ENCODE measurements around the gene DPYSL3.

- peak; percentile 74; the same call in 1 of the 2 replicates for TF ChIP-seq POLR2AphosphoS5 (IDR thresholded peaks at IDR 0.05; ENCODE audit: low read depth, low read length)
- TF ChIP-seq, protein P1, sequence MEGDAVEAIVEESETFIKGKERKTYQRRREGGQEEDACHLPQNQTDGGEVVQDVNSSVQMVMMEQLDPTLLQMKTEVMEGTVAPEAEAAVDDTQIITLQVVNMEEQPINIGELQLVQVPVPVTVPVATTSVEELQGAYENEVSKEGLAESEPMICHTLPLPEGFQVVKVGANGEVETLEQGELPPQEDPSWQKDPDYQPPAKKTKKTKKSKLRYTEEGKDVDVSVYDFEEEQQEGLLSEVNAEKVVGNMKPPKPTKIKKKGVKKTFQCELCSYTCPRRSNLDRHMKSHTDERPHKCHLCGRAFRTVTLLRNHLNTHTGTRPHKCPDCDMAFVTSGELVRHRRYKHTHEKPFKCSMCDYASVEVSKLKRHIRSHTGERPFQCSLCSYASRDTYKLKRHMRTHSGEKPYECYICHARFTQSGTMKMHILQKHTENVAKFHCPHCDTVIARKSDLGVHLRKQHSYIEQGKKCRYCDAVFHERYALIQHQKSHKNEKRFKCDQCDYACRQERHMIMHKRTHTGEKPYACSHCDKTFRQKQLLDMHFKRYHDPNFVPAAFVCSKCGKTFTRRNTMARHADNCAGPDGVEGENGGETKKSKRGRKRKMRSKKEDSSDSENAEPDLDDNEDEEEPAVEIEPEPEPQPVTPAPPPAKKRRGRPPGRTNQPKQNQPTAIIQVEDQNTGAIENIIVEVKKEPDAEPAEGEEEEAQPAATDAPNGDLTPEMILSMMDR (IDR thresholded peaks at IDR 0.05): no peak
- 0 out of 2 replicates have a peak, but pooled peaks have one; percentile 17 for TF ChIP-seq RAD21 (IDR thresholded peaks at IDR 0.05; ENCODE audit: low read length)
- no peak for TF ChIP-seq REST (IDR thresholded peaks at IDR 0.05; ENCODE audit: low read depth, low read length)
- no peak for TF ChIP-seq SMC3 (IDR thresholded peaks at IDR 0.05; ENCODE audit: low read depth, low read length)
- TF ChIP-seq CHD2 (IDR thresholded peaks at IDR 0.05; ENCODE audit: low read length, partially characterized antibody): peak; percentile 93
- no peak for TF ChIP-seq FOXM1 (IDR thresholded peaks at IDR 0.05; ENCODE audit: low read depth)
- no peak for TF ChIP-seq YY1 (IDR thresholded peaks at IDR 0.05; ENCODE audit: low read depth)
- no peak for TF ChIP-seq SIN3A (IDR thresholded peaks at IDR 0.05; ENCODE audit: borderline replicate concordance, low read depth, low read length)
- TF ChIP-seq ELF1 (IDR thresholded peaks at IDR 0.05): no peak
- TF ChIP-seq RFX5 (IDR thresholded peaks at IDR 0.05; ENCODE audit: low read length): no peak
- TF ChIP-seq, protein P2, sequence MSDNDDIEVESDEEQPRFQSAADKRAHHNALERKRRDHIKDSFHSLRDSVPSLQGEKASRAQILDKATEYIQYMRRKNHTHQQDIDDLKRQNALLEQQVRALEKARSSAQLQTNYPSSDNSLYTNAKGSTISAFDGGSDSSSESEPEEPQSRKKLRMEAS (IDR thresholded peaks at IDR 0.05; ENCODE audit: low read depth): no peak
These were observed 37.0 kb downstream of the DPYSL3 start for GRCh38 chr5:147472664-147473475.

Measured in SK-N-SH (cell line).